GM18861 (cell line): ENCODE data around the gene SDC3.
"Not testable (repeated sequence)": the region's sequence is repeated elsewhere in the genome, so short reads cannot be mapped to it uniquely, and the experiment has no call there.

ENCODE experiments used
- ATAC-seq: cut with Tn5 transposase; IDR thresholded peaks from one replicate; pipeline ENCODE4 v1.9.1; 2021; ENCODE audit not compliant: unreplicated experiment

Gene SDC3

GRCh38 chr1:30877205-30877912 lies 31.2 kb downstream of the SDC3 start:
- ATAC-seq: no peak

- no peak for ATAC-seq
These were observed 31.9 kb downstream of the SDC3 start for GRCh38 chr1:30876451-30877204.

DNA sequence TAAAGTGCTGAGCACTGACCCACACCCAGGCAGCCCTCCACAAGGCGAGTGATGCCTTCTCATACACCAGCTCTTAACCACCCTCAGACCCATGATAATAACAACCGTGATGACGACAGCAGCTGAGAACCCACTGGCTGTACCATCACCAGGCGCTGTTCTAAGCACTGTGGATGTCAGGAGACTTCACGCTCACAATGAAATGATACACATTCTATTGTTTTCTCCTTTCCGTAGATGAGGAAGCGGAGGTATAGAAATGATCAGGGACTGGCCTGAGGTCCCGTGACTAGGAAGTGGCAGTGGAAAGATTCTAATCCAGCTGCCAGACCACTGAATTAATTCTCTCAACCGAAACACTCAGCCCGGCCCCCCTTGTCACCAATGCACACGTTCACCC lies 32.6 kb downstream of the SDC3 start:
- ATAC-seq: no peak

GRCh38 chr1:30875197-30875596 lies 33.4 kb downstream of the SDC3 start:
- no peak for ATAC-seq

DNA sequence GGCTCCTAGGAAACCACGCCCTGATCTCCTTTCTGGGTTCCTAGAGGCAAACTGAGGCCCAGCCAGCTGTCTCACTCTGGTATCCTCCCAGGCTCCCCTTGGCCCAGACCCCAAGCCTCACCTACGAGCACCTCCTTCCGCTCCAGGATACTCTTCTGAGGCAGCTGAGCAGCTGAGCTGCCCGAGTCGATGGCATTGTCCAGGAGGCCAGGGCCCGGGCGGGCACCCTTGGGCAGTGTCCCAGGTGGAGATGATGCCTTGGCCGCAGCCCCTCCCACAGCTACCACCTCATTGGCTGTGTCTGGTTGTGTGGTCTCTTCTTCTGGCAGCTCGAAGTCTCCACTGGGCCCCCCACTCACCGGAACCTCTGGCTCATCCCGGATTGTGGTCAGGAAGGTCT lies 34.4 kb downstream of the SDC3 start:
- no peak for ATAC-seq

DNA sequence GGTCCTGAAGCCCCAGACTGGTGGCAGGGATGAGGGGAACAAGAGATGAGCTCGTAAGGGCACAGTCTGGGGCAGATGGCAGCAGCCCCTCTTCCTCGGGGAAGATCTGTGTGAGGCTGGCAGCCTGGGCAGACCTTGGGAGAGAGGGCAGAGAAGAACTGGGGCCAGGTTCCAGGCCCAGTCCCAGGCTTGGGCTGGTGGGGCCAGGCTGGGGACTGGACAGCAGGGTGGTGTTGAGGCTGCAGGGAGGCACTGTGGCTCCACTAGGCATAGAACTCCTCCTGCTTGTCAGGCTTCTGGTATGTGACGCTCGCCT lies 35.7 kb downstream of the SDC3 start:
- no peak for ATAC-seq

GRCh38 chr1:30872033-30872947 lies 36.3 kb downstream of the SDC3 start:
- ATAC-seq: no peak

DNA sequence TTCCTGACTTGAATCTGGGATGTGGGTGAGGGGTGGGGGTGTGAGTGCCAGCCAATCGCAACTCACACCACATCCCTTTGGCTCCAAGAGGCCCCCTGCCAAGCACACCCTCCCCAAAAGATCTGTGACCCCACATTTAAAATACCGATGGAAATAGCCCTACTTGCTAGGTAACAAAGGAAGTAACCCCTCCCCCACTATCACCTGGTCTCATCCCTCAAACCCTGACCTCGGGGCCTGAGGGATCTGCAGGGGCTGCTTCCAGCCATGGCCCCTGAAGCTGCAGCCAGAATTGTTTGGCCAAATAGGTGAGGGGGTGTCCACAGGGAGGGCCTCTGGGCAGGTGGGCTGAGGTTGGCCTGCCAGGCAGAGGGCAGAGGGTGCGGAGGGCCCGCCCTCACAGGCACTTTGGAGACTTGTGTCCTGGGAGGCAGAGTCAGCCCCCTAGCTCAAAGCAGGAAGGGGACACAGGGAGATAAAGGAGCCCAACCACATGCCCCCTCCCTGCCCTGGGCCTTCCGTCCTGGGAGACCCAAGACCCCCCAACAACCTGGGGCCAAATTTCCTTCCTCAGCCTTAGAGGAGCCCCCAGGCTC lies 37.2 kb downstream of the SDC3 start:
- ATAC-seq: no peak

GRCh38 chr1:30870656-30871055 lies 37.9 kb downstream of the SDC3 start:
- ATAC-seq: no peak

DNA sequence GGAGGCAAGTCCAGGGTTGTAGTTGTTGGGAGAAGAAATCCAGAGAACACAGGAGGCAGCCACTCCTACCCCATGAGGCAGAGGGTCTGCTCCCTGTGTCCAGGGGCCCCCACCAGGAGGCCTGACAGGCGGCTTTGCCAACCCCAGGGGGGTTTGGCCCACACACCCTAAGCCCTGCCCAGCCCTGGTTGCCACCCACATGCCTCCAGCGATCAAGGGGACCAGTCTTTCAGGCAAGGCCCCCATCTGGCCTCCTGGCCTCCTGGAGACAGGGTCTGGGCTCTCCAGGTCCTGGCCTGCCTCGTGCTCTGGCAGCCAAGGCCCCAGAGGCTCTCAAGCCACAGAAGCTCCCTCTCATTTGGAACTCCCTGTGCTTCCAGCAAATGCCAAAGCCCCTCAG lies 38.5 kb downstream of the SDC3 start:
- ATAC-seq: no peak

DNA sequence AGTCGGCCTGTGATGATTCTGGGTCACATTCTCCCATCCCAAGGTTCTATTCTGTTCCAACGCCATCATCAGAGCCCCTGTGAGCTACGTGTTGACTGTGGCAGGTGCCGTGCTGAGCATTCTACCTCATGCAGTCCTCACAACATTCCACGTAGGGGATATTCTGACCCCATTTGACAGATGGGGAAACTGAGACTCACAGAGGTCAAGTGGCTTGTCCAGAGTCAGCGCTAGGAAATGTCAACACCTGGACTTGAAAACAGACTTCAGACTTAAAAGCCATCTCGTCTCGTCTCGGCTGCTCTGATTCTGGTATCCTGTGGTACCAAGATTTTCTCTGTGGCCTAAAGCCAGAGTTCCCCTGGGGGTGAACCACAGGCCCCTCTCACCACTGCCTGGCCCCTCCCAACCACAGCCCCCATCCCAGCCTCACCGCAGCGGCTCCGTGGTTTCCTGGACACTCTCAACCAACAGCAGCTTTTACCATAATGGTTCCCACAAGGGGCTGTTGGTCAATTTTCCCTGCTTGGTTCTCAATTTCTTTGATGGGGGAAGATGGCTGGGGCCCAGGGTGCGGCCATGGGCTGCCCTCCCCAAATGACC lies 39.6 kb downstream of the SDC3 start:
- no peak for ATAC-seq

- ATAC-seq: not testable (repeated sequence)
These were observed 40.5 kb downstream of the SDC3 start for GRCh38 chr1:30868057-30868456.

GRCh38 chr1:30867537-30867936 lies 41.0 kb downstream of the SDC3 start:
- no peak for ATAC-seq

DNA sequence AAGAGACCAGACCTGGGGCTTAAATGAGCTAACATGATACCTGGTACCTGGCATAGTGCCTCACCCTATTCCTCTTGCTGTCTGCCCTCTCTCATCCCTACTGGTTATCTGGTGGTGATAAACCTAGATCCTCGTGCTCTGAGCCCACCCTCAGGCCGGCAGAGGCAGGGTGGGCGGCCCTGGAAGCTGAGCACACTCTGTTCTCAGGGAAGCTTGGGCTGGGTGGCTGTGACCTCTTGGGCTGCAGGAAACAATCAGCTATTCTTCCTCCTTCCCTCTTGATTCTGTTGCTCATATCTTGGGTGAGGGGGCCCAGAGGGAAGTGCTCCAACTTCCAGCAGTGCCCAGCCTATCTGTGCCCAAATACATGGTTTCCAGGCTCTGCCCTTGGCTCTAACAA lies 42.0 kb downstream of the SDC3 start:
- no peak for ATAC-seq

GRCh38 chr1:30864681-30865080 lies 43.9 kb downstream of the SDC3 start:
- ATAC-seq: no peak

DNA sequence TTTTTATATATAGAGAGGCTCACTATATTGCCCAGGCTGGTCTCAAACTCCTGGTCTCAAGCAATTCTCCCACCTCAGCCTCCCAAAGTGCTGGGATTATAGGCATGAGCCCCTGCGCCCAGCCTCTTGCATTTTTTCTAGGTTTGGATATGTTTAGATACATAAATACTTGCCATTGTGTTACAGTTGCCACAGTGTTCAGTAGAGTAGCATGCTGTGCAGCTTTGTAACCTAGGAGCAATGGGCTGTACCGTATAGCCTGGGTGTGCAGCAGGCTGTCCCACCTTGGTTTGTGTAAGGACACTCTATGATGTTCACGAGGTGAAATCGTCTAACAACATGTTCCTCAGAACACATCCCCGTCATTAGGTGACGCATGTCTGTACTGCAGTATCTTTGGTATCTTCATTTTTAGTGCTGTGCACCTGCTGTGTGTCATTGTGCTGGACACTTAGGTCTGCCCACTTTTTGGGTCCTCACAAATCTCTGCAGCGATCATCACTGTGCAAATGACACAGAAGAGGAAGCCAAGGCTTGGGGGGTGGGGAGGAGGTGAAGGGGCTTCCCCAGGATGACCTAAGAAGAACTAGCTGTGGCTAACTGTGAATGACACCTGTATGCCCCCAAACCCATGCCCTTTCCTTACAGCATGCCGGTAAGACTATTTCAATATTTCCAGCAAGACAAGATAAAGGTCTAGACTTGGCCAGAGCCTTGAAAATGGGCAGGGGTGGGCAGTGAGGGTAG lies 44.5 kb downstream of the SDC3 start:
- ATAC-seq: no peak

DNA sequence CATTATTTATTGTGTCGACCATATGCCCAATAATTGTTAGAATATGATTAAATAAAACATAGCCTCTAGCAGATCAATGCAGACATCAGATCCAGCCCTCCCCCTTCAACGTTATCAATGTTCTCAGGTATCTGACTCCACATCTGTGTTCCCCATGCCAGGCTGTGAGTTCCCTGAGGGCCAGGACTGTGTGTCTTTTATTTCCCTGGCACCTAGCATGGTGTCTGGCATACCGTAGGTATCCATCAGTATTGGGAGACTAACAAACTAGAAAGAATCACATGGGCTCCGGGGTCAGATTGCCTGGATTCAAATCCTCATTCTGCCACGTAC lies 48.3 kb downstream of the SDC3 start:
- no peak for ATAC-seq

GRCh38 chr1:30857964-30858363 lies 50.6 kb downstream of the SDC3 start:
- ATAC-seq: no peak

DNA sequence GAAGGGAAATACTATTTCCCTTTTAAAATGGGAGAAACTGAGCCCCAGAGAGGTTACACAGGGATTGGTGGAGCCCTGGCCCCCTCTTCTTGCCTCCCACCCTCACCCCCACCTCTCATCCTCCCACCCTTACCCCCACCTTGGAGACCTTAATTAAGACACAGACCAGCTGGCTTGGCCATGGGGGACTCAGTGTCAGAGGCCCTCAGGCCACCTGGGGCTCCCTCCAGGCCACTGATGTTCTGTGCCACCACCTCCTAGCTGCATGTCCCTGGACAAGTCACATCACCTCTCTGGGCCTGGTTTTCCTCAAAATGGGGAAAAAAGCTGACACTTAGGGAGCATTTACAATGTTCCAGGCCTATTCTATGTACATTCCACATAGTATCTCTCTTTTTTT lies 51.5 kb downstream of the SDC3 start:
- ATAC-seq: no peak

DNA sequence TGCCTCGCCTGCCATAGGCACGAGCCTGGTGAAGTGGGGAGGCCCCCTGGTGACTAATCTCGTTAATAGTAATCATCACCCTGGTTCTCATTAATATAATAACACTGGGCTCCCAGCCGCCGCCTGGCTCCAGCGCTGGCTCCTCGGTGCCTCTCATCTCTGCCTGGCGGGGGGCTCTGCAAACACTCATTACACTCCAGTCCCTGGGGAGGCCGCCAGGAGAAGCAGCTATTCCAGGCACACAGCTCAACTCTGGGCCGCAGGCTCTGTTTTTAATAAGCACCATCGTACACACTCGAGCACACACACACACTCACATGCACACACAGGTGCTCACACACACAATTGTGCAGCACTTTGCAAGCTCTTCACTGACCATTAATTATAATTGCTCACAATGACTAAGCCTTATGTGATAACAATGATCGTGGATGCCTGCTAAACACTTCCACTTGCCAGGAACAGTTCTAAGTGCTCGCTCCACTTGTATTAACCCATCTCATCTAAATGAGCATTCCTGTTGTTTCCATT lies 52.2 kb downstream of the SDC3 start:
- no peak for ATAC-seq
